Measurements from ENCODE around the gene IGFBP3.
"Not testable (repeated sequence)": the region's sequence is repeated elsewhere in the genome, so short reads cannot be mapped to it uniquely, and the experiment has no call there.

IGFBP3 gene, protein sequence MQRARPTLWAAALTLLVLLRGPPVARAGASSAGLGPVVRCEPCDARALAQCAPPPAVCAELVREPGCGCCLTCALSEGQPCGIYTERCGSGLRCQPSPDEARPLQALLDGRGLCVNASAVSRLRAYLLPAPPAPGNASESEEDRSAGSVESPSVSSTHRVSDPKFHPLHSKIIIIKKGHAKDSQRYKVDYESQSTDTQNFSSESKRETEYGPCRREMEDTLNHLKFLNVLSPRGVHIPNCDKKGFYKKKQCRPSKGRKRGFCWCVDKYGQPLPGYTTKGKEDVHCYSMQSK

GRCh38 chr7:45920502-45921380, at the start of gene IGFBP3:
Gene IGFBP3, minus strand, starts transcription at chr7:45921272. Its CDS starts 132 bp downstream, at chr7:45921140.
- DNase-seq, result peak; percentile 76

- no peak for DNase-seq
Measured at GRCh38 chr7:45970454-45970853, 49.4 kb upstream of the IGFBP3 start.

DNA sequence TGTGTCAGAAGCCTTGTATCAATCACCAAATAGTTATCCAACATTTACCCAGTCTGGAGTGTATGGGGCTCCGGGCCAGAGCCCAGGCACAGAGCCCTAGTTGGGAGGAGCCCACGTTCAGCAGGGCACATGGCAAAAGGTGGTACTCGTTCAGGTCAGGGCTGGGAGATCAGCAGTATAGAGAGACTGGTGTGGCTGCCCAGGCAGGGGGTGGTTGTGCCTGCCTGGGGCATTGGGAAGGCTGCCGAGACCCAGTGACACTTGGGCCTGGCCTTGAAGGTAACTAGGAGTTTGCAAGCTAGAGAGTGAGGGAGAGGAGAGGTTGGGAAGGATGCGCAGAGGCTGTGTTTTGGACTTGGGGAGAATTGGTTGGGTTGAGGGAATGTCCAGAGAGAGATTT, 48.9 kb upstream of the IGFBP3 start:
- no peak for DNase-seq

- DNase-seq, result no peak
Measured at GRCh38 chr7:45968856-45969541, 47.9 kb upstream of the IGFBP3 start.

DNA sequence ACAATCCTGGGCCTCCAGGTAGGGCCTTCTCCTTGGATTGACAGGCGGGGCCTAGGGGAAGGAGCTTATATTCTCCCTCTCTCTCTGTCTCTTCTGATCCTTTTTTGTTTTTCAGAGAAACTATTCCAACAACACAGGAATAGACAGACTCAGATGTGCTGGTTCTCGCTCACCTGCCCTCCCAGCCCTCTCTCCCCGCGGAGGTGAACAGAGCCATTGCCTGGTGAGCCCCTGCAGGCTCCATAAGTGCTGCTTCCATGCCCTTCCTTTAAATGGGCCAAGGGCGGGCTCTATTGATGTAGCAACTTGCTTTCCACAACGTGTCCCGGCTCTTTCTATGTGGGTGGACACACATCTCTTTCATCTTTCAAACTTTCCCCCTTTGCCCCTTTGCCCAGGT, 47.2 kb upstream of the IGFBP3 start:
- DNase-seq, result no peak

DNA sequence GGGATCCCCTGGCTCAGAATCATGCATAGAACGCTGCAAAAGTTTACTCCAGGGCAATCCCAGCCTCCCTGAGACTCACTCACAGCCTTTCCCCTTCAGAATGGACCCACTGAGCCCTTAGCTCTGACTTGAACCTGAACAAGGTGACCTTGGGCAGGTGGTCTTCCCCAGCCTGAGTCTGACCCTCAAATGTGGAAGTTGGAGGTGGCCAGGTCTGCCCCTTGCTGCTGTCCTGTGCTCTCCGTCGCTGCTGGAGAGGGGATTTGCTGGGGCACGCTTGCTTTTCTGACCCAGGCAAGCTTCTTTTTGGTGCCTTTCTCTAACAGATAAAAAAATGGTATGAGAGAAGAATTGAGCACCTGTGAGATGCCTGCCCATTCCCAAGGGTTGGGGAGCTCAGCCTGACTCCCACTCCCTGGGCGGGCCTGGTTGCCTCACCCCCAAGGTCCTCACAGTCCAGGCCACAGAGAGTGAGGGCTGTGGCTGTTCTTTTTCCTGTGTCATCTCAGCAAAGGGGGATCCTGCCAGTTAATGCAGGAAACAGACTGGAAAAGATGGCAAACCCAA, 46.6 kb upstream of the IGFBP3 start:
- no peak for DNase-seq

DNA sequence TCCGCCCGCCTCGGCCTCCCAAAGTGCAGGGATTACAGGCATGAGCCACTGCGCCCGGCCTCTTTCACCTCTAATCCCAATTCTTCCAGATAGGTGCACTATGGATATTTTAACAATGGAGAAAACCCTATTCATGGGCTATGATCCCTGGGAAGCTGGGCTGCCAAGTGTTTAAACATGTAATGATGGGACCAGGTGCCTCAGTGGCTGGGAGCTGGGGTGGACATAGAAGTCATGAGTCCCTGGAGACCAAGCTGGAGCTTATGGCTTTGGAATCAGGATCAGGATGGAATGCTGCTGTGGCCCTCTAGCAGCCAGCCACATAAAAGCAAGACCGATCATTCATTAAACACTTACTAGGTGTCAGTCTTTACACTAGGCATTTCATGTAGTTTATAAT, 41.8 kb upstream of the IGFBP3 start:
- no peak for DNase-seq

GRCh38 chr7:45957721-45958120, 36.6 kb upstream of the IGFBP3 start:
- DNase-seq, result no peak

- DNase-seq, result no peak
Measured at GRCh38 chr7:45955286-45955685, 34.2 kb upstream of the IGFBP3 start.

GRCh38 chr7:45953055-45953454, 32.0 kb upstream of the IGFBP3 start:
- not testable (repeated sequence) for DNase-seq

- DNase-seq, result no peak
Measured at GRCh38 chr7:45944058-45944457, 23.0 kb upstream of the IGFBP3 start.

DNA sequence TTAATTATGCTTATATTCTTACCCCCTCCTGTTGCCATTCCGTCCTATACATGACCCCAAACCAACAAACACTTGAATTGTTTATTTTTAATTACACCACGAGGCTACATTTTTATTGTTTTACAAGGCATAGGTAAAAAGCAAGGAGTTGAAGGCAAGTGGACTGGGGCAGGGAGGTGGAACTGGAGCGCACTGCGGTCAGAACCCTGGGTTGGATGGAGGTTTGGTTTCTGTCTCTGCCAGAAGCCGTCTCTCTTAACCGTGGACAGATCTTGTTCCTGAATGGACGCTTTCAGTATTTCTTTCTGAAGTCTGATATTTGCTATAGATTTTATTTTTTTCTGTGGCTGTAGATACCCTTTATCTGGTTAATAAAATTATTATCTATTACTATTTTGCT, 19.9 kb upstream of the IGFBP3 start:
- no peak for DNase-seq

DNA sequence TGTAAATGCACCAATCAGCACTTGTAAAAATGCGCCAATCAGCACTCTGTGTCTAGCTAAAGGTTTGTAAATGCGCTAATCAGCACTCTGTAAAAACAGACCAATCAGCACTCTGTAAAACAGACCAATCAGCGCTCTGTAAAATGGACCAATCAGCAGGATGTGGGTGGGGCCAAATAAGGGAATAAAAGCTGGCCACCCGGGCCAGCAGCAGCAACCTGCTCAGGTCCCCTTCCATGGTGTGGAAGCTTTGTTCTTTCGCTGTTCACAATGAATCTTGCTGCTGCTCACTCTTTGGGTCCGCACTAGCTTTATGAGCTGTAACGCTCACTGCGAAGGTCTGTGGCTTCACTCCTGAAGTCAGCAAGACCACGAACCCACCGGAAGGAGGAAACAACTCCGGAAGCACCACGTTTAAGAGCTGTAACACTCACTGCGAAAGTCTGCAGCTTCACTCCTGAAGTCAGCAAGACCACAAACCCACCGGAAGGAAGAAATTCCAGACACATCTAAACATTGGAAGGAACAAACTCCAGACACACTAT, 19.2 kb upstream of the IGFBP3 start:
- not testable (repeated sequence) for DNase-seq

- DNase-seq, result no peak
Measured at GRCh38 chr7:45939574-45939973, 18.5 kb upstream of the IGFBP3 start.

DNA sequence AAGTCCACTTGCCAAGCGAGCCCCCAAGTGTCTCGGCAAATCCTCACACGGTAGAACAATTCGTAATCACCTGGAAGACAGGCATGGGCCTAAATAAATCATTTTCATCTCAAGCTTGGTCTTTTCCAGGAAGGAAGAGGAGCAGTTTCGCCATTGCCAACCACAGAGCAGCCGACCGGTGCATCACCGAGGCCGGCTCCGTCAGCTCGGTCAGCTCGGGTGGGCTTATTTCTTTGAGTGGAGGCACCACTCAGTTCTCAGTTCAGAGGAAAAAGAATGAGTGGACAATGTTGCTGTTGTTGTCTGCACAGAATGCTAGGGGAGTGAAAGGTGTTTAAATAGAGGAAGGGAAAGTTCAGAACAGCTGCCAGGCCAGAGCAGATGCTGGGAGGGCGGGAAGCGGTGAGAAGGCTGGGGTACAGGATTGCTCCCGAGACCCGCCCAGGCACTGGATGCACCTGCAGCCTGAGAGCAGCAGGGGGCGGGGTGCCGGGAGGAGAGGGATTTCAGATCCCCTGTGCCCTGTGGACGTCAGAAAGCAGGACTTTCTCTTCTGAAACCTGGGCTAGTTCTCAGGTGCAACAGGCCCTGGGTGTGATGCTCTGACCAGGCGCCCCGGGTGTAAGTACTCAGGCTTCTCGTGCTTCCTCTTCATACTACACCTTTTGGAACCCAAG, 17.7 kb upstream of the IGFBP3 start:
- DNase-seq, result no peak

GRCh38 chr7:45937862-45938261, 16.8 kb upstream of the IGFBP3 start:
- DNase-seq, result no peak

DNA sequence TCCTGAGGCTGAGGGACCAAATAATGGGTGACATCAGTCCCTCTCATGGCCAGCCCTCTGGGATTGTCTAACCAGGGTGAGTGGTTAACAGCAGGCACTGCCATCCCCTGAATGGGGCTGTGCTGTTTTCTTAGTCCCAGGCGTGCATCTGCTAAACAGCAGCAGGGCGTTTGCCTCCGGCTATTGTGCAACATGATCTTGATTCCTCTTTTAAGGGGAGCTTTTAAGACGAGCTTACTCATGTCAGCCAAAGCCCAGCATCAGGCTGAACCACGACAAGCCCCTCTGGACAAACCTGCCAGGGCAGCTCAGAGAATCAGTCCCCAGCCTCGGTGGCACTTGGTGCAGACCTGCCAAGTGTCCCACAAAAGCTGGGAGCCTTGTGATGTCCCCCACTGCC, 16.2 kb upstream of the IGFBP3 start:
- peak; percentile 34 for DNase-seq

DNA sequence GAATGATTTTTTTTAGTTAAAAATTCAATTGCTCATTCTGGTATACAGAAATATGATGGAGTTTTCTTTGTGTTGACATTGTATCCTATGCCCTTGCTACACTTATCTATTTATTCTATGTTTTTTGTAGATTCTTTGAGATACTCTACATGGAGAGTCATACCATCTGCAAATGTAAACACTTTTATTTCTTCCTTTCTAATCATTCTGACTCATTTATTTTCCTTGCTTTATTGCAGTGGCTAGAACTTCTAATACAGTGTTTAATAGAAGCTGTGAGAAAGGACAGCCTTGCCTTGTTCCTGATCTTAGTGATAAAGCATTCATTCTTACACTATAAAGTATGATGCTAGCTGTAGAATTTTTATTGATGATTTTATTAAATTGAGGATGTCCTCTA, 9.9 kb upstream of the IGFBP3 start:
- DNase-seq, result no peak

- DNase-seq, result no peak
Measured at GRCh38 chr7:45927721-45928120, 6.6 kb upstream of the IGFBP3 start.

- peak; percentile 79 for DNase-seq
Measured at GRCh38 chr7:45924283-45924682, 3.2 kb upstream of the IGFBP3 start.

DNA sequence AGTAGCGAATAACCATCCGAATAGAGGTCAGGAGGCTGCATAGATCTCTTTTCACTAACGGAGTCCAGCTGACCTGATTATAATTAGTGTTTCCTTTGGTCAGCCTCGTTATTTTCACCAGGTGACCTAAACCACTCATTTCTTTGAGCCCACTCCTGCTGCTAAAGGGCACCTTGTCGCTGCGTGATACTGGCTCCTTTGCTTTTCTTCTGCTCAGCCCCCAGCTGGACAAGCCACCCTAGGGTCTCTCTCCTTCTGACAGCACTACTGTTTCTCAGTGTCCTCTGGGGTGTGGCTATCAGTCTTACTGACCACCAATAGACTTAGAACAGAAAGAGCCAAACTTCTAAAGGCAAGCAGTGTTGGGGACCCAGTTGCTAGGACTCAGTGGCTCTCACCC, 2.7 kb upstream of the IGFBP3 start:
- no peak for DNase-seq

DNA sequence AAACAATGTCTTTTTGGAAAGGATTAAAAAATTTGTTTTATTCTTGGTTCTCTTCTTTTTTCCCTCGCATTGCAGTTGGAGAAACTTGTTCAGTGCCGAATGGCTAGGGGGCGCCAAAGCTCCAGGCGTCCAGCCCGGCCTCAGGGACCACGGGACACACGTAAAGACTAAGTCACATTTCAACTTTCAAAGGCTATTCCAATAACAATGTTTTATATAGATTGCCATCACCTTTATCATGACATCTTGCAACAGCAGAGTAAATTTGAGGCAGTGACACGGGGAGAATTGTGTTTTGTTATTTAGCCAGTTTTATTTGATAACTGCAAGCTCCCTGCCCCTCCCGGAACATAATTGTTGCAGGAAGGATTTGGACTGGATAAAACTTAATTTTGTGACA, 2.2 kb upstream of the IGFBP3 start:
- peak; percentile 70 for DNase-seq
